GM19351 (cell line): ENCODE results near the gene EP300.
A peak's percentile ranks its signal among the peaks of the same experiment; 100 is the strongest.
"Not testable (repeated sequence)": the region's sequence is repeated elsewhere in the genome, so short reads cannot be mapped to it uniquely, and the experiment has no call there.

Experiments used
- ATAC-seq: cut with Tn5 transposase; IDR thresholded peaks from one replicate; pipeline ENCODE4 v1.9.1; 2021; ENCODE audit warnings: mild to moderate bottlenecking, moderate library complexity; ENCODE audit not compliant: unreplicated experiment

Gene EP300

GRCh38 chr22:41078931-41079330, 13.5 kb upstream of the EP300 start:
- no peak for ATAC-seq

GRCh38 chr22:41085842-41086241, 6.5 kb upstream of the EP300 start:
- no peak for ATAC-seq

GRCh38 chr22:41091132-41092022, 1.0 kb upstream of the EP300 start:
- ATAC-seq = peak; percentile 67

- ATAC-seq = no peak
Measured at GRCh38 chr22:41092847-41093411, 537 bp downstream of the EP300 start.

GRCh38 chr22:41094041-41094593, 1.7 kb downstream of the EP300 start:
- ATAC-seq = no peak

- ATAC-seq = no peak
Measured at GRCh38 chr22:41096391-41096790, 4.0 kb downstream of the EP300 start.

- no peak for ATAC-seq
Measured at GRCh38 chr22:41096841-41097240, 4.4 kb downstream of the EP300 start.

- no peak for ATAC-seq
Measured at GRCh38 chr22:41099036-41099435, 6.6 kb downstream of the EP300 start.

GRCh38 chr22:41106122-41106968, 14.0 kb downstream of the EP300 start:
- ATAC-seq = no peak

- not testable (repeated sequence) for ATAC-seq
Measured at GRCh38 chr22:41106969-41107325, 14.6 kb downstream of the EP300 start.

GRCh38 chr22:41110968-41111367, 18.6 kb downstream of the EP300 start:
- ATAC-seq = no peak

- no peak for ATAC-seq
Measured at GRCh38 chr22:41116342-41116741, 23.9 kb downstream of the EP300 start.

GRCh38 chr22:41117127-41117965, 25.0 kb downstream of the EP300 start:
- ATAC-seq = no peak

- ATAC-seq = no peak
Measured at GRCh38 chr22:41123151-41123550, 30.8 kb downstream of the EP300 start.

- no peak for ATAC-seq
Measured at GRCh38 chr22:41124086-41124485, 31.7 kb downstream of the EP300 start.

- ATAC-seq = no peak
Measured at GRCh38 chr22:41127451-41127850, 35.1 kb downstream of the EP300 start.

- ATAC-seq = no peak
Measured at GRCh38 chr22:41128606-41129005, 36.2 kb downstream of the EP300 start.

GRCh38 chr22:41132550-41132949, 40.2 kb downstream of the EP300 start:
- ATAC-seq = no peak

GRCh38 chr22:41140365-41140957, 48.1 kb downstream of the EP300 start:
- no peak for ATAC-seq

GRCh38 chr22:41145921-41146320, 53.5 kb downstream of the EP300 start:
- not testable (repeated sequence) for ATAC-seq
